ENCODE data around the gene SLC19A2.

The SLC19A2 gene

DNA sequence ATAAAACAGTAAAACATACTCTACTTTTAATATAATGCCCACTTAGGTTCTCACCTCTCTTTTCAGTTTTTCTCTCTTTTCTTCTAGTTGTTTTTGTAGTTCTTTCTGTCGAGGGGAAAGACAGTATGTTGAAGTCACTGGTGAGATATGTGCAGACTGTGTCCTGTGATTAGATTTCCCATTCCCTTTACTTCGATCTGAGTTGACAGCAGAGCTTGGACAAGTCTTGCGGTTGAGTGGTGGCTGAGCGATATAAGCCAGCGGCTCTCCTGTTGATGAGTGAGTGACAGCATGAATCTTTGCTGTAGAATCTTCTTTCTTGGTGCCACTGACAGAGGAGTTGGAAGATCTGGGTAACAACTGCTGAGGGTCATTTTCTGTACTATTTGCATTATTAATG lies 64.4 kb downstream of the SLC19A2 start:
- no peaks in the 10 kb centered on the region for H3K36me3 Mint-ChIP-seq (ENCODE audit: low read depth)
- no peak overlapping the region for H3K27ac Mint-ChIP-seq
- H3K4me1 Mint-ChIP-seq = no peaks in the 10 kb centered on the region
- no peak overlapping the region for H3K4me3 Mint-ChIP-seq
- peaks cover 30% of the 10 kb centered on the region for H3K27me3 Mint-ChIP-seq
- ATAC-seq = no peak
- no peaks in the 10 kb centered on the region for H3K9me3 Mint-ChIP-seq
- DNase-seq = no peak

DNA sequence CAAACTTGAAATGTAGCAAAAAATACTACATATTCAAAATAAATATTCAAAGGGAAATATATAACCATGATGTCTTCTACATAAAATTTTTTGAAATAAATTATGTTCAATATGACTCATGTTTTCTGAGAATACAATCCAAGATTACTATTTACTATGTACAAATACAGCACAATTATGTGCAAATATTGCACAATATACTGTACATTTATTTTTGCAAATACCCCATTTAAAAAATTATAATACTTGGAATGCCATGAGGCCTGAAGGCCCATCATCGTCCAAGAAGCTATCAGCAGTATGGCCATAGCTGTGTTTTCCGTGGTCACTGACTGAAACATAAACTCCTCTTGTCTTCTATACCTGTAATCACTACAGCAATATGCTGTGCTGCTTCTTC lies 70.8 kb downstream of the SLC19A2 start:
- no peak overlapping the region for H3K27ac Mint-ChIP-seq
- peaks cover 21% of the 10 kb centered on the region for H3K9me3 Mint-ChIP-seq
- no peaks in the 10 kb centered on the region for H3K27me3 Mint-ChIP-seq
- no peaks in the 10 kb centered on the region for H3K4me1 Mint-ChIP-seq
- DNase-seq = no peak
- ATAC-seq = no peak
- no peaks in the 10 kb centered on the region for H3K36me3 Mint-ChIP-seq (ENCODE audit: low read depth)
- H3K4me3 Mint-ChIP-seq = no peak overlapping the region

Data from activated naive CD8-positive, alpha-beta T cell treated with anti-CD3 and anti-CD28 coated beads, Interleukin-2, amount 50 U/mL, for 24 hours (primary cell).